Measurements from ENCODE around the gene TMEM125. TPM values are rescaled to one million over a fixed set of nuclear protein-coding genes. Genes with fewer than 3 reads are reported as not detected.

Gene TMEM125
- total RNA-seq, 2 donors from 2014 or later, result 11.7 to 16.6 TPM

GRCh38 chr1:43250351-43250761 is 19.4 kb upstream of the TMEM125 start:
- no peak for DNase-seq
- Mint-ChIP-seq H3K27me3 (ENCODE audit: insufficient read depth) (peaks cover 24% of the 10 kb centered on the region), H3K9me3 (peaks cover 75% of the 10 kb centered on the region), H3K36me3 (ENCODE audit: low read depth) (peaks cover 4% of the 10 kb centered on the region), H3K4me1 (no peaks in the 10 kb centered on the region), H3K27ac (no peak overlapping the region), H3K4me3 (no peak overlapping the region)
- no peak overlapping the region for H3K4me3 ChIP-seq (ENCODE audit: low read length)
- H3K36me3 ChIP-seq (ENCODE audit: control insufficient read depth, insufficient read depth, low read length), result no peaks in the 10 kb centered on the region
- no peak overlapping the region for H3K27ac ChIP-seq (ENCODE audit: low read depth, low read length)
- peaks cover 37% of the 10 kb centered on the region for H3K9me3 ChIP-seq (ENCODE audit: control insufficient read depth, low read length)
- H3K4me1 ChIP-seq (ENCODE audit: control insufficient read depth, insufficient read depth, low read length), result no peaks in the 10 kb centered on the region
- H3K27me3 ChIP-seq (ENCODE audit: control insufficient read depth, insufficient read depth, low read length, poor library complexity, severe bottlenecking), result no peaks in the 10 kb centered on the region
- no peak for TF ChIP-seq CTCF (conservative IDR thresholded peaks at IDR 0.05)
- WGBS, 2 experiments (ENCODE audit: insufficient coverage in 1 of 2, insufficient read length in 1 of 2), result 75 to 88% methylated on average over 3 of the region's 3 CpGs
- no peak overlapping the region for H3K9ac ChIP-seq (ENCODE audit: extremely low read depth, low read length, poor library complexity, severe bottlenecking)

GRCh38 chr1:43251024-43251423 is 18.8 kb upstream of the TMEM125 start:
- Mint-ChIP-seq H3K4me1 (no peaks in the 10 kb centered on the region), H3K9me3 (peaks cover 69% of the 10 kb centered on the region), H3K27ac (no peak overlapping the region), H3K36me3 (ENCODE audit: low read depth) (peaks cover 4% of the 10 kb centered on the region), H3K4me3 (no peak overlapping the region), H3K27me3 (ENCODE audit: insufficient read depth) (peaks cover 28% of the 10 kb centered on the region)
- no peaks in the 10 kb centered on the region for H3K36me3 ChIP-seq (ENCODE audit: control insufficient read depth, insufficient read depth, low read length)
- no peak overlapping the region for H3K9ac ChIP-seq (ENCODE audit: extremely low read depth, low read length, poor library complexity, severe bottlenecking)
- WGBS, 2 experiments (ENCODE audit: insufficient coverage in 1 of 2, insufficient read length in 1 of 2), result 89 to 95% methylated on average over 4 to 5 of the region's 5 CpGs
- no peaks in the 10 kb centered on the region for H3K27me3 ChIP-seq (ENCODE audit: control insufficient read depth, insufficient read depth, low read length, poor library complexity, severe bottlenecking)
- H3K4me1 ChIP-seq (ENCODE audit: control insufficient read depth, insufficient read depth, low read length), result no peaks in the 10 kb centered on the region
- no peak overlapping the region for H3K4me3 ChIP-seq (ENCODE audit: low read length)
- H3K9me3 ChIP-seq (ENCODE audit: control insufficient read depth, low read length), result peaks cover 31% of the 10 kb centered on the region
- no peak for DNase-seq
- no peak for TF ChIP-seq CTCF (conservative IDR thresholded peaks at IDR 0.05)
- no peak overlapping the region for H3K27ac ChIP-seq (ENCODE audit: low read depth, low read length)

GRCh38 chr1:43252225-43252624 is 17.6 kb upstream of the TMEM125 start:
- Histone ChIP-seq H3K4me3 (ENCODE audit: low read length) (no peak overlapping the region), H3K27me3 (ENCODE audit: control insufficient read depth, insufficient read depth, low read length, poor library complexity, severe bottlenecking) (no peaks in the 10 kb centered on the region), H3K4me1 (ENCODE audit: control insufficient read depth, insufficient read depth, low read length) (no peaks in the 10 kb centered on the region), H3K9ac (ENCODE audit: extremely low read depth, low read length, poor library complexity, severe bottlenecking) (no peak overlapping the region), H3K27ac (ENCODE audit: low read depth, low read length) (no peak overlapping the region), H3K9me3 (ENCODE audit: control insufficient read depth, low read length) (peaks cover 22% of the 10 kb centered on the region), H3K36me3 (ENCODE audit: control insufficient read depth, insufficient read depth, low read length) (no peaks in the 10 kb centered on the region)
- no peak for TF ChIP-seq CTCF (conservative IDR thresholded peaks at IDR 0.05)
- DNase-seq, result no peak
- no peaks in the 10 kb centered on the region for H3K4me1 Mint-ChIP-seq
- H3K9me3 Mint-ChIP-seq, result peaks cover 64% of the 10 kb centered on the region
- H3K27ac Mint-ChIP-seq, result no peak overlapping the region
- 70 to 89% methylated on average over 1 of the region's 1 CpG for WGBS, 2 experiments (ENCODE audit: insufficient coverage in 1 of 2, insufficient read length in 1 of 2)
- peaks cover 32% of the 10 kb centered on the region for H3K27me3 Mint-ChIP-seq (ENCODE audit: insufficient read depth)
- no peak overlapping the region for H3K4me3 Mint-ChIP-seq
- peaks cover 4% of the 10 kb centered on the region for H3K36me3 Mint-ChIP-seq (ENCODE audit: low read depth)

All from endodermal cell (in vitro differentiated cells).